GM18499 (cell line): ENCODE results near the gene EPDR1.

Source experiments
- ATAC-seq: cut with Tn5 transposase; IDR thresholded peaks from one replicate; pipeline ENCODE4 v1.9.1; 2021; ENCODE audit warnings: moderate number of reproducible peaks; ENCODE audit not compliant: insufficient read depth, unreplicated experiment

Gene EPDR1

GRCh38 chr7:37920305-37920848 lies at the start of gene EPDR1:
Gene EPDR1 (plus strand): TSS chr7:37920640. CDS start chr7:37920940, 300 bp downstream.
- ATAC-seq = no peak

- ATAC-seq = no peak
These were observed 38.4 kb upstream of the EPDR1 start for GRCh38 chr7:37882086-37882485.

- ATAC-seq = no peak
These were observed 27.1 kb upstream of the EPDR1 start for GRCh38 chr7:37893359-37893758.

- ATAC-seq = no peak
These were observed 25.8 kb upstream of the EPDR1 start for GRCh38 chr7:37894671-37895070.

- ATAC-seq = no peak
These were observed 20.7 kb upstream of the EPDR1 start for GRCh38 chr7:37899712-37900247.

- ATAC-seq = peak; percentile 53
These were observed 19.1 kb upstream of the EPDR1 start for GRCh38 chr7:37901236-37901827.

- no peak for ATAC-seq
These were observed 18.4 kb upstream of the EPDR1 start for GRCh38 chr7:37901890-37902524.

GRCh38 chr7:37908221-37908788 lies 12.1 kb upstream of the EPDR1 start:
- ATAC-seq = no peak

- no peak for ATAC-seq
These were observed 7.7 kb upstream of the EPDR1 start for GRCh38 chr7:37912756-37913155.

- no peak for ATAC-seq
These were observed 5.0 kb upstream of the EPDR1 start for GRCh38 chr7:37915438-37915837.

GRCh38 chr7:37916017-37916672 lies 4.3 kb upstream of the EPDR1 start:
- ATAC-seq = no peak

- ATAC-seq = no peak
These were observed 3.5 kb upstream of the EPDR1 start, which contains the start of gene SFRP4 for GRCh38 chr7:37916673-37917660. Gene SFRP4 (minus strand): TSS chr7:37916817. CDS start chr7:37916537, 280 bp downstream.

GRCh38 chr7:37918526-37918925 lies 1.9 kb upstream of the EPDR1 start:
- ATAC-seq = no peak

- ATAC-seq = no peak
These were observed 687 bp downstream of the EPDR1 start for GRCh38 chr7:37920849-37921805.

GRCh38 chr7:37921876-37922275 lies 1.4 kb downstream of the EPDR1 start:
- ATAC-seq = no peak

- ATAC-seq = no peak
These were observed 3.6 kb downstream of the EPDR1 start for GRCh38 chr7:37923996-37924395.

GRCh38 chr7:37924491-37925041 lies 4.1 kb downstream of the EPDR1 start:
- no peak for ATAC-seq

- no peak for ATAC-seq
These were observed 5.2 kb downstream of the EPDR1 start for GRCh38 chr7:37925620-37926019.
